Activated naive CD4-positive, alpha-beta T cell treated with anti-CD3 and anti-CD28 coated beads, Interleukin-2, amount 10 ng/mL, durations not matched to agents 7 days and 5 days (primary cell): ENCODE results near the gene SAMSN1.

Experiments used
- CTCF ChIA-PET: fragments of 350-600 bp; sonication (Branson Sonifier 250); formaldehyde crosslinking; loops from one replicate; lab custom pipeline; 2021; ENCODE audit warnings: antibody characterized with exemption; lab: Charles Lee
- DNase-seq: peaks from one replicate; pipeline ENCODE4 v3.0.0-alpha.2; 2020
- H3K27ac Mint-ChIP-seq: one replicate; pipeline ENCODE4 v1.8.0; 2021; ENCODE audit warnings: mild to moderate bottlenecking, moderate library complexity, mixed read lengths
- H3K27me3 Mint-ChIP-seq: one replicate; pipeline ENCODE4 v1.8.0; 2021; ENCODE audit warnings: mild to moderate bottlenecking, mixed read lengths
- H3K36me3 Mint-ChIP-seq: one replicate; pipeline ENCODE4 v1.8.0; 2021; ENCODE audit warnings: mixed read lengths
- H3K4me1 Mint-ChIP-seq: one replicate; pipeline ENCODE4 v1.8.0; 2021; ENCODE audit warnings: mixed read lengths
- H3K4me3 Mint-ChIP-seq: one replicate; pipeline ENCODE4 v1.8.0; 2021; ENCODE audit warnings: mild to moderate bottlenecking, moderate library complexity, mixed read lengths
- H3K9me3 Mint-ChIP-seq: one replicate; pipeline ENCODE4 v1.8.0; 2021; ENCODE audit warnings: mixed read lengths

Gene SAMSN1

GRCh38 chr21:14545906-14546480 is at the start of gene SAMSN1:
SAMSN1 (minus strand) TSS chr21:14546315; CDS start chr21:14546261, 54 bp downstream.
- Mint-ChIP-seq H3K4me3 (peak within 1 kb of the TSS; percentile 94), H3K27me3 (no peaks in the 10 kb centered on the region), H3K9me3 (no peaks in the 10 kb centered on the region), H3K27ac (peak within 1 kb of the TSS; percentile 92), H3K36me3 (peaks cover 29% of the 10 kb centered on the region), H3K4me1 (peaks cover 69% of the 10 kb centered on the region)
- CTCF ChIA-PET: no interaction called here
- DNase-seq: peak; percentile 81

- peaks cover 31% of the 10 kb centered on the region for H3K36me3 Mint-ChIP-seq
- peaks cover 36% of the 10 kb centered on the region for H3K9me3 Mint-ChIP-seq
- CTCF ChIA-PET: no interaction called here
- H3K4me3 Mint-ChIP-seq: no peak overlapping the region
- no peak overlapping the region for H3K27ac Mint-ChIP-seq
- no peak for DNase-seq
- peaks cover 36% of the 10 kb centered on the region for H3K4me1 Mint-ChIP-seq
- H3K27me3 Mint-ChIP-seq: no peaks in the 10 kb centered on the region
Measured at GRCh38 chr21:14595449-14595848, 49.3 kb upstream of the SAMSN1 start.

- CTCF ChIA-PET: no interaction called here
- H3K36me3 Mint-ChIP-seq: peaks cover 31% of the 10 kb centered on the region
- peaks cover 35% of the 10 kb centered on the region for H3K4me1 Mint-ChIP-seq
- H3K4me3 Mint-ChIP-seq: no peak overlapping the region
- no peaks in the 10 kb centered on the region for H3K27me3 Mint-ChIP-seq
- no peak overlapping the region for H3K27ac Mint-ChIP-seq
- DNase-seq: no peak
- H3K9me3 Mint-ChIP-seq: peaks cover 36% of the 10 kb centered on the region
Measured at GRCh38 chr21:14594967-14595366, 48.9 kb upstream of the SAMSN1 start.

- Mint-ChIP-seq H3K4me3 (no peak overlapping the region), H3K9me3 (peaks cover 35% of the 10 kb centered on the region), H3K36me3 (peaks cover 34% of the 10 kb centered on the region), H3K27me3 (no peaks in the 10 kb centered on the region), H3K27ac (no peak overlapping the region), H3K4me1 (peaks cover 31% of the 10 kb centered on the region)
- no peak for DNase-seq
- CTCF ChIA-PET: interaction anchor here (0.9 kb wide), 1 partner anchor 9 kb away, joined by 4 read pairs; no protein-coding TSS in a partner anchor
Measured at GRCh38 chr21:14593230-14593629, 47.1 kb upstream of the SAMSN1 start.

GRCh38 chr21:14592296-14593000 is 46.3 kb upstream of the SAMSN1 start:
- H3K4me1 Mint-ChIP-seq: peaks cover 31% of the 10 kb centered on the region
- no peaks in the 10 kb centered on the region for H3K27me3 Mint-ChIP-seq
- DNase-seq: no peak
- H3K27ac Mint-ChIP-seq: peak overlapping the region; percentile 55
- CTCF ChIA-PET: interaction anchor here (0.9 to 1.0 kb wide), 2 partner anchors 10 to 145 kb away, joined by 3 to 4 read pairs; no protein-coding TSS in a partner anchor
- H3K4me3 Mint-ChIP-seq: no peak overlapping the region
- H3K9me3 Mint-ChIP-seq: peaks cover 33% of the 10 kb centered on the region
- peaks cover 34% of the 10 kb centered on the region for H3K36me3 Mint-ChIP-seq

GRCh38 chr21:14591882-14592281 is 45.8 kb upstream of the SAMSN1 start:
- DNase-seq: peak; percentile 31
- Mint-ChIP-seq H3K4me1 (peaks cover 31% of the 10 kb centered on the region), H3K9me3 (peaks cover 28% of the 10 kb centered on the region), H3K27me3 (no peaks in the 10 kb centered on the region), H3K27ac (peak overlapping the region; percentile 77), H3K36me3 (peaks cover 28% of the 10 kb centered on the region), H3K4me3 (no peak overlapping the region)
- CTCF ChIA-PET: interaction anchor here (1.0 kb wide), 1 partner anchor 146 kb away, joined by 3 read pairs; no protein-coding TSS in a partner anchor

GRCh38 chr21:14591377-14591776 is 45.3 kb upstream of the SAMSN1 start:
- CTCF ChIA-PET: interaction anchor here (1.5 kb wide), 1 partner anchor 11 kb away, joined by 4 read pairs; no protein-coding TSS in a partner anchor
- DNase-seq: no peak
- Mint-ChIP-seq H3K27ac (peak overlapping the region; percentile 77), H3K36me3 (peaks cover 24% of the 10 kb centered on the region), H3K9me3 (peaks cover 24% of the 10 kb centered on the region), H3K4me3 (no peak overlapping the region), H3K27me3 (no peaks in the 10 kb centered on the region), H3K4me1 (peaks cover 31% of the 10 kb centered on the region)

- Mint-ChIP-seq H3K9me3 (peaks cover 16% of the 10 kb centered on the region), H3K4me3 (no peak overlapping the region), H3K27ac (peak overlapping the region; percentile 38), H3K4me1 (peaks cover 31% of the 10 kb centered on the region), H3K36me3 (peaks cover 18% of the 10 kb centered on the region), H3K27me3 (no peaks in the 10 kb centered on the region)
- no peak for DNase-seq
- CTCF ChIA-PET: interaction anchor here (1.5 kb wide), 1 partner anchor 13 kb away, joined by 4 read pairs; no protein-coding TSS in a partner anchor
Measured at GRCh38 chr21:14589855-14590563, 43.9 kb upstream of the SAMSN1 start.

- Mint-ChIP-seq H3K27ac (no peak overlapping the region), H3K36me3 (peaks cover 11% of the 10 kb centered on the region), H3K4me1 (peaks cover 26% of the 10 kb centered on the region), H3K27me3 (no peaks in the 10 kb centered on the region), H3K4me3 (no peak overlapping the region), H3K9me3 (peaks cover 4% of the 10 kb centered on the region)
- DNase-seq: no peak
- CTCF ChIA-PET: no interaction called here
Measured at GRCh38 chr21:14587266-14587665, 41.2 kb upstream of the SAMSN1 start.

GRCh38 chr21:14585122-14585521 is 39.0 kb upstream of the SAMSN1 start:
- Mint-ChIP-seq H3K27me3 (no peaks in the 10 kb centered on the region), H3K9me3 (peaks cover 4% of the 10 kb centered on the region), H3K4me1 (peaks cover 14% of the 10 kb centered on the region), H3K4me3 (no peak overlapping the region), H3K27ac (no peak overlapping the region), H3K36me3 (peaks cover 2% of the 10 kb centered on the region)
- CTCF ChIA-PET: no interaction called here
- DNase-seq: no peak

- Mint-ChIP-seq H3K27ac (no peak overlapping the region), H3K4me1 (peaks cover 12% of the 10 kb centered on the region), H3K9me3 (peaks cover 8% of the 10 kb centered on the region), H3K36me3 (peaks cover 2% of the 10 kb centered on the region), H3K27me3 (no peaks in the 10 kb centered on the region), H3K4me3 (no peak overlapping the region)
- DNase-seq: no peak
- CTCF ChIA-PET: no interaction called here
Measured at GRCh38 chr21:14584357-14585095, 38.4 kb upstream of the SAMSN1 start.

- no peak for DNase-seq
- peaks cover 8% of the 10 kb centered on the region for H3K9me3 Mint-ChIP-seq
- no peak overlapping the region for H3K4me3 Mint-ChIP-seq
- peaks cover 2% of the 10 kb centered on the region for H3K36me3 Mint-ChIP-seq
- H3K4me1 Mint-ChIP-seq: peaks cover 11% of the 10 kb centered on the region
- H3K27me3 Mint-ChIP-seq: no peaks in the 10 kb centered on the region
- CTCF ChIA-PET: no interaction called here
- no peak overlapping the region for H3K27ac Mint-ChIP-seq
Measured at GRCh38 chr21:14583629-14584255, 37.6 kb upstream of the SAMSN1 start.

- H3K36me3 Mint-ChIP-seq: no peaks in the 10 kb centered on the region
- CTCF ChIA-PET: no interaction called here
- no peak overlapping the region for H3K27ac Mint-ChIP-seq
- H3K27me3 Mint-ChIP-seq: no peaks in the 10 kb centered on the region
- H3K4me1 Mint-ChIP-seq: peaks cover 11% of the 10 kb centered on the region
- no peak for DNase-seq
- no peak overlapping the region for H3K4me3 Mint-ChIP-seq
- H3K9me3 Mint-ChIP-seq: peaks cover 4% of the 10 kb centered on the region
Measured at GRCh38 chr21:14582934-14583628, 37.0 kb upstream of the SAMSN1 start.
